DOHH2 (cell line): ENCODE measurements around the gene AFMID.

ENCODE experiments used
- CTCF ChIP-seq: fragments of 200-600 bp; sonication (generic); IDR thresholded peaks from one replicate; pipeline ENCODE4 v1.5.1; 2014; ENCODE audit warnings: antibody characterized with exemption, mild to moderate bottlenecking, low read depth, low read length; ENCODE audit not compliant: poor library complexity, severe bottlenecking
- EZH2phosphoT487 ChIP-seq: fragments of 200-600 bp; sonication (generic); IDR thresholded peaks from 2 replicates; pipeline ENCODE4 v1.6.1; 2017; ENCODE audit warnings: borderline replicate concordance, mild to moderate bottlenecking, antibody characterized with exemption, low read length, moderate library complexity, mixed read lengths

- TF ChIP-seq CTCF = no peak
- TF ChIP-seq EZH2phosphoT487 = no peak
These were observed 23.9 kb downstream of the AFMID start for GRCh38 chr17:78211032-78211431.
